SK-N-SH treated with all-trans-retinoic acid at 6 μM for 48 hours (cell line): Measurements from ENCODE around the gene PRPF31.
"Not testable (repeated sequence)": the region's sequence is repeated elsewhere in the genome, so short reads cannot be mapped to it uniquely, and the experiment has no call there.

Source experiments
- ATAC-seq: fragments of 200-7000 bp; cut with Tn5 transposase; 3 replicates; pipeline ENCODE4 v1.9.1; 2020; ENCODE audit warnings: mild to moderate bottlenecking, moderate library complexity
- ARNTL ChIP-seq: fragments of 450-650 bp; formaldehyde crosslinking; IDR thresholded peaks from 2 replicates; pipeline ENCODE4 v1.5.0; 2020; ENCODE audit warnings: low read depth, mild to moderate bottlenecking, moderate library complexity, borderline replicate concordance
- BACH2 ChIP-seq: fragments of 250-450 bp; sonication (Bioruptor Pico); IDR thresholded peaks from 2 replicates; pipeline ENCODE4 v1.9.0; 2021; ENCODE audit warnings: mild to moderate bottlenecking, borderline replicate concordance
- CSRNP3 ChIP-seq: fragments of 250-450 bp; sonication (Bioruptor Pico); IDR thresholded peaks from 2 replicates; pipeline ENCODE4 v1.5.1; 2021; ENCODE audit warnings: mild to moderate bottlenecking, moderate library complexity
- ESRRG ChIP-seq: fragments of 250-450 bp; sonication (Bioruptor Pico); IDR thresholded peaks from 2 replicates; pipeline ENCODE4 v1.6.1; 2021; ENCODE audit warnings: mild to moderate bottlenecking
- GLIS3 ChIP-seq: fragments of 250-450 bp; sonication (Bioruptor Pico); IDR thresholded peaks from 2 replicates; pipeline ENCODE4 v1.5.0; 2020; ENCODE audit warnings: mild to moderate bottlenecking, moderate library complexity
- ISL1 ChIP-seq: fragments of 250-450 bp; sonication (Bioruptor Pico); IDR thresholded peaks from 2 replicates; pipeline ENCODE4 v2.1.2; 2022; ENCODE audit warnings: mild to moderate bottlenecking, moderate library complexity
- OSR1 ChIP-seq: fragments of 250-450 bp; sonication (Bioruptor Pico); IDR thresholded peaks from 2 replicates; pipeline ENCODE4 v1.8.0; 2022; ENCODE audit warnings: moderate library complexity, mild to moderate bottlenecking, inconsistent platforms
- PATZ1 ChIP-seq: fragments of 250-450 bp; sonication (Bioruptor Pico); IDR thresholded peaks from 2 replicates; pipeline ENCODE4 v1.8.0; 2020; ENCODE audit warnings: mild to moderate bottlenecking, moderate library complexity, borderline replicate concordance
- POU6F1 ChIP-seq: fragments of 250-450 bp; sonication (Bioruptor Pico); IDR thresholded peaks from 2 replicates; pipeline ENCODE4 v1.8.0; 2021; ENCODE audit warnings: low read depth, mild to moderate bottlenecking, moderate library complexity, borderline replicate concordance
- RARB ChIP-seq: fragments of 250-450 bp; sonication (Bioruptor Pico); IDR thresholded peaks from 2 replicates; pipeline ENCODE4 v1.8.0; 2021; ENCODE audit warnings: mild to moderate bottlenecking, moderate library complexity
- SNAI2 ChIP-seq: fragments of 250-450 bp; sonication (Bioruptor Pico); IDR thresholded peaks from 2 replicates; pipeline ENCODE4 v1.5.0; 2020; ENCODE audit warnings: mild to moderate bottlenecking, moderate library complexity
- TCF4 ChIP-seq: fragments of 250-450 bp; sonication (Bioruptor Pico); IDR thresholded peaks from 2 replicates; pipeline ENCODE4 v1.8.0; 2021; ENCODE audit warnings: mild to moderate bottlenecking, moderate library complexity, borderline replicate concordance
- TSHZ2 ChIP-seq: fragments of 250-450 bp; sonication (Bioruptor Pico); IDR thresholded peaks from 2 replicates; pipeline ENCODE4 v1.5.0; 2020; ENCODE audit warnings: mild to moderate bottlenecking, moderate library complexity
- ZNF565 ChIP-seq: fragments of 450-650 bp; formaldehyde crosslinking; conservative IDR thresholded peaks from 2 replicates; pipeline ENCODE4 v1.5.0; 2020; ENCODE audit warnings: low read depth, mild to moderate bottlenecking, moderate library complexity
- ZNF70 ChIP-seq: fragments of 450-650 bp; formaldehyde crosslinking; IDR thresholded peaks from 2 replicates; pipeline ENCODE4 v1.5.0; 2020; ENCODE audit warnings: mild to moderate bottlenecking, moderate library complexity

PRPF31 gene

GRCh38 chr19:54099190-54099902 lies 16.2 kb upstream of the PRPF31 start:
- TF ChIP-seq CSRNP3 (CRISPR knock-in tag) (no peak), ISL1 (CRISPR knock-in tag) (no peak), ARNTL (no peak), ZNF565 (no peak), POU6F1 (CRISPR knock-in tag) (no peak), ESRRG (CRISPR knock-in tag) (no peak), TSHZ2 (CRISPR knock-in tag) (no peak), TCF4 (CRISPR knock-in tag) (no peak)
- TF ChIP-seq, all 23 proteins: peak for 0
- no peak for ATAC-seq

- not testable (repeated sequence) for ATAC-seq
Measured at GRCh38 chr19:54099903-54100255, 15.7 kb upstream of the PRPF31 start.

- TF ChIP-seq CSRNP3 (CRISPR knock-in tag), result no peak
- no peak for TF ChIP-seq TSHZ2 (CRISPR knock-in tag)
- TF ChIP-seq GLIS3 (CRISPR knock-in tag), result no peak
- TF ChIP-seq ISL1 (CRISPR knock-in tag), result no peak
- no peak for TF ChIP-seq ZNF70
- no peak for TF ChIP-seq BACH2 (CRISPR knock-in tag)
- no peak for TF ChIP-seq SNAI2 (CRISPR knock-in tag)
- ATAC-seq, result no peak
Measured at GRCh38 chr19:54100561-54100960, 15.0 kb upstream of the PRPF31 start, which contains the start of gene OSCAR. OSCAR (minus strand) TSS chr19:54100803; CDS start chr19:54100792, 11 bp downstream.

GRCh38 chr19:54102421-54103169 lies 13.0 kb upstream of the PRPF31 start, which contains the start of gene NDUFA3:
NDUFA3 (plus strand) TSS chr19:54102855; CDS start chr19:54102879, 24 bp downstream.
- TF ChIP-seq GLIS3 (CRISPR knock-in tag) (no peak), ESRRG (CRISPR knock-in tag) (no peak), PATZ1 (CRISPR knock-in tag) (no peak), RARB (CRISPR knock-in tag) (no peak), OSR1 (no peak)
- ATAC-seq, result peak; percentile 98
